ENCODE results near the gene ARHGEF10L.

Gene ARHGEF10L

GRCh38 chr1:17513131-17513530 is 26.4 kb upstream of the ARHGEF10L start:
- DNase-seq (ENCODE audit: low read depth) = no peak
- no peak for TF ChIP-seq CTCF (IDR thresholded peaks at IDR 0.05; ENCODE audit: control insufficient read depth, extremely low read depth, insufficient read depth)

GRCh38 chr1:17514776-17515175 is 24.7 kb upstream of the ARHGEF10L start:
- H3K4me3 ChIP-seq (ENCODE audit: low read depth, low read length) = no peak overlapping the region
- no peak for DNase-seq (ENCODE audit: low read depth)
- no peak for TF ChIP-seq CTCF (IDR thresholded peaks at IDR 0.05; ENCODE audit: control insufficient read depth, extremely low read depth, insufficient read depth)

More at GRCh38 chr1:17513131-17513530, 26.4 kb upstream of the ARHGEF10L start:
- H3K4me3 ChIP-seq (ENCODE audit: low read depth, low read length) = no peak overlapping the region

- DNase-seq (ENCODE audit: low read depth) = no peak
- no peak overlapping the region for H3K4me3 ChIP-seq (ENCODE audit: low read depth, low read length)
- no peak for TF ChIP-seq CTCF (IDR thresholded peaks at IDR 0.05; ENCODE audit: control insufficient read depth, extremely low read depth, insufficient read depth)
These were observed 23.6 kb upstream of the ARHGEF10L start for GRCh38 chr1:17515902-17516301.

GRCh38 chr1:17516303-17517214 is 22.9 kb upstream of the ARHGEF10L start:
- DNase-seq (ENCODE audit: low read depth) = no peak
- TF ChIP-seq CTCF (IDR thresholded peaks at IDR 0.05; ENCODE audit: control insufficient read depth, extremely low read depth, insufficient read depth) = no peak
- no peak overlapping the region for H3K4me3 ChIP-seq (ENCODE audit: low read depth, low read length)

GRCh38 chr1:17520041-17520440 is 19.5 kb upstream of the ARHGEF10L start:
- peak; percentile 13 for DNase-seq (ENCODE audit: low read depth)
- no peak for TF ChIP-seq CTCF (IDR thresholded peaks at IDR 0.05; ENCODE audit: control insufficient read depth, extremely low read depth, insufficient read depth)
- H3K4me3 ChIP-seq (ENCODE audit: low read depth, low read length) = no peak overlapping the region

- DNase-seq (ENCODE audit: low read depth) = no peak
- no peak for TF ChIP-seq CTCF (IDR thresholded peaks at IDR 0.05; ENCODE audit: control insufficient read depth, extremely low read depth, insufficient read depth)
- no peak overlapping the region for H3K4me3 ChIP-seq (ENCODE audit: low read depth, low read length)
These were observed 18.8 kb upstream of the ARHGEF10L start for GRCh38 chr1:17520473-17521319.
